DND-41 (cell line): ENCODE measurements around the gene HLA-E.

Experiments used
- ATAC-seq: fragments of 200-7000 bp; cut with Tn5 transposase; 3 replicates; pipeline ENCODE4 v1.9.1; 2021; ENCODE audit warnings: low read depth; ENCODE audit not compliant: insufficient read depth
- DNase-seq: peaks from one replicate; pipeline ENCODE4 v3.0.0-alpha.2; 2020
- H2AFZ ChIP-seq: 2 replicates; pipeline ENCODE4 v1.6.0; 2012; ENCODE audit warnings: low read depth, low read length
- H3K27ac ChIP-seq: 2 replicates; pipeline ENCODE4 v1.5.1; 2012; ENCODE audit warnings: low read length, inconsistent platforms
- H3K27me3 ChIP-seq: fragments of 200-600 bp; sonication (generic); 2 replicates; pipeline ENCODE4 v1.6.0; 2012; ENCODE audit warnings: low read length, mild to moderate bottlenecking, inconsistent platforms; ENCODE audit not compliant: insufficient read depth, poor library complexity
- H3K36me3 ChIP-seq: 2 replicates; pipeline ENCODE4 v1.5.1; 2012; ENCODE audit warnings: low read length, inconsistent platforms; ENCODE audit not compliant: insufficient read depth
- H3K4me1 ChIP-seq: 2 replicates; pipeline ENCODE4 v1.5.1; 2012; ENCODE audit warnings: mild to moderate bottlenecking, low read length; ENCODE audit not compliant: insufficient read depth
- H3K4me2 ChIP-seq: 2 replicates; pipeline ENCODE4 v1.6.0; 2012; ENCODE audit warnings: mild to moderate bottlenecking, moderate library complexity, low read length, inconsistent platforms; ENCODE audit not compliant: insufficient read depth
- H3K4me3 ChIP-seq, 2 experiments: fragments of 200-600 bp in 1 of 2; shearing (Covaris generic) in 1 of 2; 2 replicates each; pipeline ENCODE4 v1.5.1; 2012 to 2016; ENCODE audit warnings: inconsistent platforms in 2 of 2, low read length in 2 of 2, mild to moderate bottlenecking in 2 of 2, low read depth in 1 of 2, moderate library complexity in 1 of 2
- H3K79me2 ChIP-seq: 2 replicates; pipeline ENCODE4 v1.6.0; 2012; ENCODE audit warnings: low read length, inconsistent platforms; ENCODE audit not compliant: insufficient read depth
- H3K9ac ChIP-seq: 2 replicates; pipeline ENCODE4 v1.6.0; 2012; ENCODE audit warnings: low read depth, mild to moderate bottlenecking, inconsistent platforms, low read length, moderate library complexity
- H3K9me3 ChIP-seq: 2 replicates; pipeline ENCODE4 v1.5.1; 2012; ENCODE audit warnings: low read length, moderate library complexity, mild to moderate bottlenecking, inconsistent platforms; ENCODE audit not compliant: insufficient read depth, severe bottlenecking
- H4K20me1 ChIP-seq: 2 replicates; pipeline ENCODE4 v1.6.0; 2012; ENCODE audit warnings: low read length; ENCODE audit not compliant: insufficient read depth
- CTCF ChIP-seq: IDR thresholded peaks from 2 replicates; pipeline ENCODE4 v1.5.1; 2012; ENCODE audit warnings: borderline replicate concordance, low read length, moderate library complexity, mild to moderate bottlenecking; ENCODE audit not compliant: poor library complexity, severe bottlenecking; ENCODE audit errors: extremely low read depth
- EZH2 ChIP-seq: IDR thresholded peaks from 3 replicates; pipeline ENCODE4 v1.6.1; 2012; ENCODE audit warnings: borderline replicate concordance, low read depth, mild to moderate bottlenecking, moderate library complexity, low read length, inconsistent platforms; ENCODE audit not compliant: severe bottlenecking

The HLA-E gene

GRCh38 chr6:30450909-30451841, 38.1 kb upstream of the HLA-E start:
- H3K27ac ChIP-seq = no peak overlapping the region
- DNase-seq = peak; percentile 72

GRCh38 chr6:30452736-30453507, 36.4 kb upstream of the HLA-E start:
- no peak overlapping the region for H3K4me2 ChIP-seq
- TF ChIP-seq CTCF = no peak
- TF ChIP-seq EZH2 = no peak
- H2AFZ ChIP-seq = no peak overlapping the region
- DNase-seq (no peak), ATAC-seq (no peak)
- H3K9me3 ChIP-seq = no peaks in the 10 kb centered on the region
- H3K36me3 ChIP-seq = no peaks in the 10 kb centered on the region
- peaks cover 28% of the 10 kb centered on the region for H3K4me1 ChIP-seq
- H3K4me3 ChIP-seq = no peak overlapping the region
- peaks cover 35% of the 10 kb centered on the region for H4K20me1 ChIP-seq
- H3K9ac ChIP-seq = no peak overlapping the region
- H3K27ac ChIP-seq = no peak overlapping the region
- no peaks in the 10 kb centered on the region for H3K79me2 ChIP-seq
- peaks cover 39% of the 10 kb centered on the region for H3K27me3 ChIP-seq

More at GRCh38 chr6:30450909-30451841, 38.1 kb upstream of the HLA-E start:
- H3K9me3 ChIP-seq = no peaks in the 10 kb centered on the region
- H3K36me3 ChIP-seq = no peaks in the 10 kb centered on the region
- no peaks in the 10 kb centered on the region for H3K79me2 ChIP-seq
- H3K4me1 ChIP-seq = peaks cover 28% of the 10 kb centered on the region
- no peak overlapping the region; the same call in 1 of the 2 replicates for H3K9ac ChIP-seq
- ATAC-seq = peak; percentile 80
- TF ChIP-seq EZH2 (no peak), CTCF (no peak)
- peaks cover 56% of the 10 kb centered on the region for H3K27me3 ChIP-seq
- H2AFZ ChIP-seq = no peak overlapping the region; the same call in 1 of the 2 replicates
- H3K4me2 ChIP-seq = peak overlapping the region; percentile 48
- peaks cover 43% of the 10 kb centered on the region for H4K20me1 ChIP-seq
- H3K4me3 ChIP-seq = peak overlapping the region in 1 of 2 experiments; percentile 30; a peak in 1 of 4 replicates

GRCh38 chr6:30453508-30454116, 35.7 kb upstream of the HLA-E start:
- Histone ChIP-seq H2AFZ (no peak overlapping the region), H3K4me2 (no peak overlapping the region), H3K9ac (no peak overlapping the region), H3K27ac (no peak overlapping the region), H3K4me1 (peaks cover 28% of the 10 kb centered on the region), H3K4me3 (no peak overlapping the region), H4K20me1 (peaks cover 30% of the 10 kb centered on the region), H3K9me3 (no peaks in the 10 kb centered on the region), H3K36me3 (no peaks in the 10 kb centered on the region), H3K79me2 (no peaks in the 10 kb centered on the region), H3K27me3 (peaks cover 32% of the 10 kb centered on the region)
- TF ChIP-seq CTCF (peak; percentile 82), EZH2 (no peak)
- ATAC-seq = peak; percentile 86
- peak; percentile 83 for DNase-seq
